Measurements from ENCODE around the gene ULK2.
"Not testable (repeated sequence)": the region's sequence is repeated elsewhere in the genome, so short reads cannot be mapped to it uniquely, and the experiment has no call there.

Gene ULK2

DNA sequence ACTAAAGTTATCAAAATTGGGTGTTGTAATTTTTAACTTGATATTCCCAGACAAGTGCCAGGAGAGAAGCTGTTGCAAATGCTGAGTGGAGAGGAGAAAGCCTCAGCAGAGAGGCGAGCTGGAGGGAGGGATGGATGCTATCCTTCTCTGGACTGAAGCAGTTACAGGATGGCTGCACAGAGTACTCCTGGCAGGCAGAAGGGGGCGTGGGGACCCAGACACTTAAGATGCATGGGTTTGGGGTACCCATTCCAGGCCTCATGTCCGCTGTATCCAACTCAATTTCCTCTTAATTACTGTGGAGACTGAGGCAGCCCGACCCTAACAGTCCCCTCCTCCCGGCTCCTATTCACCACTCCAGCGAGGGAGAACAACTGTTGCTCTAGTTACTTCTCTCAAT lies 94.2 kb downstream of the ULK2 start:
- peaks cover 17% of the 10 kb centered on the region for H3K4me1 Mint-ChIP-seq
- DNase-seq (ENCODE audit: low spot score in 2 of 2): no peak
- H3K27ac Mint-ChIP-seq (ENCODE audit: low read depth): no peak overlapping the region
- no peaks in the 10 kb centered on the region for H3K9me3 Mint-ChIP-seq
- no peaks in the 10 kb centered on the region for H3K27me3 Mint-ChIP-seq
- no peak overlapping the region for H3K4me3 Mint-ChIP-seq
- H3K36me3 Mint-ChIP-seq (ENCODE audit: insufficient read depth): peaks cover 5% of the 10 kb centered on the region
- ATAC-seq (replicated peaks; ENCODE audit: extremely low read depth, poor library complexity, severe bottlenecking): no peak

DNA sequence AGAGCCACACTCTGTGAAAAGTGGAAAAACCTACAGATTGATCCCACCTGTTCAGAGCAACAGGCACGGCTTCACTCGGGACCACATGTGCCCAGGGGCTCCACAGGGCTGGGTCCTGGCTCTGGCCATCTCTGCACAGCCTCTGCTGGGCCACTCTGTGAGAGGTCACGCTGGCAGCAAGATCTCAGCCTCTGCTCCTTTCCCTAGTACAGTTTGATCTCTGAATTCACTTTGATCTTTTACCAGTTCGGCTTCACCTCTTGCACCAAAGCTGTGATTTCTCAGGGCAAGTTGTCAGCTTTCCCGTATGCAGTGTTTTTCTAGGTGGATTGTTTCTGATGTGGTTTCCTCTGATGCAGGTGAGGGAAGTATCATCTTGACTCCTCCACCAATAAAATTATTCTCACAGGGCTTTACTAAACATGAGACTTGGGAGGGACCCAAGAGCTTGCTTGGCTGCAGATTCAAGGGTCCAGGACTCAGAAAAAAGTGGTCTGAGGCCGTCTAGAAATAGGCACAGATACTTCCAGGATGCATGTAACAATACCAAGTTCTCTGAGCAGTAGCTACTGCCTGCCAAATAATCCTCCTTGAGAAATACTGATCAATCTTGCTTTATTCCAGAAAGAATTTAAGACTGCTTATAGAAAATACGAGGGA lies 95.6 kb downstream of the ULK2 start:
- H3K27me3 Mint-ChIP-seq: no peaks in the 10 kb centered on the region
- peak; percentile 87 for ATAC-seq (replicated peaks; ENCODE audit: extremely low read depth, poor library complexity, severe bottlenecking)
- no peak for DNase-seq (ENCODE audit: low spot score in 2 of 2)
- peak overlapping the region; percentile 17 for H3K4me3 Mint-ChIP-seq
- peak overlapping the region; percentile 49 for H3K27ac Mint-ChIP-seq (ENCODE audit: low read depth)
- H3K4me1 Mint-ChIP-seq: peaks cover 17% of the 10 kb centered on the region
- no peaks in the 10 kb centered on the region for H3K9me3 Mint-ChIP-seq
- peaks cover 5% of the 10 kb centered on the region for H3K36me3 Mint-ChIP-seq (ENCODE audit: insufficient read depth)

- H3K4me3 Mint-ChIP-seq: peak overlapping the region; percentile 17
- no peaks in the 10 kb centered on the region for H3K27me3 Mint-ChIP-seq
- H3K4me1 Mint-ChIP-seq: peaks cover 17% of the 10 kb centered on the region
- no peaks in the 10 kb centered on the region for H3K9me3 Mint-ChIP-seq
- no peak for ATAC-seq (replicated peaks; ENCODE audit: extremely low read depth, poor library complexity, severe bottlenecking)
- DNase-seq (ENCODE audit: low spot score in 2 of 2): no peak
- peaks cover 5% of the 10 kb centered on the region for H3K36me3 Mint-ChIP-seq (ENCODE audit: insufficient read depth)
- H3K27ac Mint-ChIP-seq (ENCODE audit: low read depth): no peak overlapping the region
Measured at GRCh38 chr17:19770985-19771735, 96.6 kb downstream of the ULK2 start.

GRCh38 chr17:19769946-19770652 lies 97.6 kb downstream of the ULK2 start:
- no peak overlapping the region for H3K4me3 Mint-ChIP-seq
- H3K27ac Mint-ChIP-seq (ENCODE audit: low read depth): no peak overlapping the region
- H3K9me3 Mint-ChIP-seq: no peaks in the 10 kb centered on the region
- DNase-seq (ENCODE audit: low spot score in 2 of 2): no peak
- H3K27me3 Mint-ChIP-seq: no peaks in the 10 kb centered on the region
- peaks cover 5% of the 10 kb centered on the region for H3K36me3 Mint-ChIP-seq (ENCODE audit: insufficient read depth)
- no peak for ATAC-seq (replicated peaks; ENCODE audit: extremely low read depth, poor library complexity, severe bottlenecking)
- peaks cover 17% of the 10 kb centered on the region for H3K4me1 Mint-ChIP-seq

DNA sequence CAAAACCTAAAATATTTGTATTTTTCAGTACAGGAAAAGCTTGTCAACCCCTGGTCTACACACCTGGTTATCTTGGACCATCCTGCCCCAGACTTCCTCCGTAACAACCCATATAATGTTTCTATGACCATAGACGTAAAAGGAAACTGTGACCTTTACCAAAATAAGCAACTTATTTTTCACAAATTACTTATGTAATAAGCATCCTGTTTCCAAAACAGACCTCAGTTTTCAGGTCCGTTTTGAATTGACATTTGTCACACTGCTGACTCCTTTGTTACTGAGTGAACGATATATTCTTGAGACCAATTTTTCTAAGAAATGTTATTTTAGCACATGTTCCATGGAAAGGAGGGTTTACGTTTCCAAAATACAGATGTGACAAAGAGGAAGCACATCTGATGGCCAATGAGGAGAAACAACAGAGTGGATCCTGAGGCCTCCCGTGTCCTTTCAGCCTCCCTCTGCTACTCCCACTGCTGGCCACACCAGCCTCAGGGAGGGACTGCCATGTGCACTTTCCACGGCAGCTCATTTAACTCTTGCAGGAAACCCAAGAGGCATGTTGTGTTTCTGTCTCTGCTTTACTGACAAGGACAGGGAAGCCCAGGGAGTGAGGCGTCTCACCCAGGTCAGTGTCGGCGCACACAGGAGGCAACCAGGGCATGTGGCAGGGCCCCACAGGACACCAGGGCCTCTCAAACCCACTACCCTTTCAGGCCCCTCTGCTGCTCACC lies 99.5 kb downstream of the ULK2 start:
- Mint-ChIP-seq H3K27ac (ENCODE audit: low read depth) (no peak overlapping the region), H3K27me3 (peaks cover 5% of the 10 kb centered on the region), H3K9me3 (no peaks in the 10 kb centered on the region), H3K4me1 (peaks cover 17% of the 10 kb centered on the region), H3K36me3 (ENCODE audit: insufficient read depth) (peaks cover 2% of the 10 kb centered on the region), H3K4me3 (no peak overlapping the region)
- ATAC-seq (replicated peaks; ENCODE audit: extremely low read depth, poor library complexity, severe bottlenecking) (no peak), DNase-seq (ENCODE audit: low spot score in 2 of 2) (no peak)

DNA sequence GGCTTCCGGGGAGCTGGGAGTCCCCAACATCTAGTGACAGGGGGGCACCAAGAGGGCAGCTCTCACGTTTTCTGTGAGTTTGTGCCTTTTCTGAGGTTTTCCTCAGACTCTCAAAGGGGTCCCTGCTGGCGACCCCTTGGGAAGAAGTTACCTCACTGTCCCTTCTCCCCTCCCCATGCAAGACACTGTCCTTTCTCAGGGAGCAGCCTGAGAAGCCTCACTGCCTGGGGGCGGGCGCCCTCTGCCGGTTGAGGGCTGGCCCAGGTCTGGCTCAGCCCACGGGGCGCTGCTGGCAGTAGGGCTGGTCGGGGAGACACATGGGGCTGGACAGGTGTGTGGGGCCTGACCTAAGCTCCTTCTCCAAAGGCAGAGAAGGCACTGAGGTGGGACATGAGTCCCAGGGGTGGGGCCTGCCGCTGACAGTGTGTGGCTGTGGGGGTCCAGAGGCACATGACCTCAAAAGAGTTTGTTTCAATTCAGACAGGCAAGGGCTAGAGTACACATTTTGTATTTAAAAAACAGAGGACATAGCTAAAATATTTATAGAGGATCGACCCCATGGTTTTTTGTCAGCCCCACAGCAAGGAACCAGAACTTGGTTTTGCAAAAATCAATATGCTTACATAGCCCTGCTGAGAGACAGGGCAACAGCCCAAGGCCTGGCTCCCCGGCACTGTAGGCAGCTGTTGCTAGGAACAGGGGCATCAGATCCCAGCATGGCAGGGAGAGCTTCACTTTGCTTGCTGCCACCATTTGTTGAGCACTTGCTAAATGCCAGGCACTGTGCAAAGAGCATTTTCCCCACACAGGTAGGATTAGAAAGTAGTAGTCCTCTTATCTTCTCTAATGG lies 101.1 kb downstream of the ULK2 start:
- no peak overlapping the region for H3K27ac Mint-ChIP-seq (ENCODE audit: low read depth)

GRCh38 chr17:19766016-19766415 lies 101.7 kb downstream of the ULK2 start:
- H3K4me1 Mint-ChIP-seq: peaks cover 8% of the 10 kb centered on the region

More for the DNA sequence above, 101.1 kb downstream of the ULK2 start:
- no peaks in the 10 kb centered on the region for H3K9me3 Mint-ChIP-seq
- H3K4me3 Mint-ChIP-seq: no peak overlapping the region
- H3K36me3 Mint-ChIP-seq (ENCODE audit: insufficient read depth): no peaks in the 10 kb centered on the region
- H3K27me3 Mint-ChIP-seq: peaks cover 9% of the 10 kb centered on the region
- DNase-seq (ENCODE audit: low spot score in 2 of 2): peak; percentile 47 to 65
- H3K4me1 Mint-ChIP-seq: peaks cover 15% of the 10 kb centered on the region
- ATAC-seq (replicated peaks; ENCODE audit: extremely low read depth, poor library complexity, severe bottlenecking): peak; percentile 87

DNA sequence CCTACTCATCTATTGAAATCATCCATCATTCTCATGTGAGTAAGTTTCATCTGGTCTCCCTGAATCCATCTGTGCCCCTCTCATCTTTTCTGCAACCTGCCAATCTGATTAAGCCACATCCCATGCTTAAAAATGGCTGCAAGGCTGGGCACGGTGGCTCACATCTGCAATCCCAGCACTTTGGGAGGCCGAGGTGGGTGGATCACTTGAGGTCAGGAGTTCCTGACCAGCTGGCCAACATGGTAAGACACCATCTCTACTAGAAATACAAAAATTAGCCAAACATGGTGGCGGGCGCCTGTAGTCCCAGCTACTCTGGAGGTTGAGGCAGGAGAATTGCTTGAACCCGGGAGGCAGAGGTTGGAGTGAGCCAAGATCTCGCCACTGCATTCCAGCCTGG lies 103.7 kb downstream of the ULK2 start:
- peaks cover 25% of the 10 kb centered on the region for H3K27me3 Mint-ChIP-seq
- H3K27ac Mint-ChIP-seq (ENCODE audit: low read depth); H3K4me1 Mint-ChIP-seq; ATAC-seq (replicated peaks; ENCODE audit: extremely low read depth, poor library complexity, severe bottlenecking); H3K4me3 Mint-ChIP-seq; H3K36me3 Mint-ChIP-seq (ENCODE audit: insufficient read depth); DNase-seq (ENCODE audit: low spot score in 2 of 2); H3K9me3 Mint-ChIP-seq: not testable (repeated sequence)

More at GRCh38 chr17:19766016-19766415, 101.7 kb downstream of the ULK2 start:
- DNase-seq (ENCODE audit: low spot score in 2 of 2) (no peak), ATAC-seq (replicated peaks; ENCODE audit: extremely low read depth, poor library complexity, severe bottlenecking) (no peak)
- no peaks in the 10 kb centered on the region for H3K9me3 Mint-ChIP-seq
- no peaks in the 10 kb centered on the region for H3K36me3 Mint-ChIP-seq (ENCODE audit: insufficient read depth)
- peaks cover 9% of the 10 kb centered on the region for H3K27me3 Mint-ChIP-seq
- no peak overlapping the region for H3K4me3 Mint-ChIP-seq
- H3K27ac Mint-ChIP-seq (ENCODE audit: low read depth): no peak overlapping the region

DNA sequence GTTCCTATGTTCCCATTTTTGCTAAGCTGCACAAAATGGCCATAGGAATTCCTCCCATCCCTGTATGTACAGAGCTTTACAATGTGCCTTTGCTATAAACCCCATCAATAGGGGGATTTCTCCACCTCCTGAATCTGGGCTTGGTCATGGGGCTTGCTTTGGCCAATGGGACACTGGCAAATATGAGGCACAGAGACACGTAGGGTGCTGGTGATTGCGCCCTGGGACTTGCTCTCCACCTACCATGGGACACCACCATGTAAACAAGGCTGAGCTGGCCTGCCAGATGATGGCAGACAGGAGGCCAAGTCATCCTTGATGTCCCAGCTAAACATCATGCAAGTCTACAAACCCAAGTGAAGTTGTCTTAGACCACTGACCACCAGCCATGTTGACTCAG lies 104.3 kb downstream of the ULK2 start:
- no peak overlapping the region for H3K27ac Mint-ChIP-seq (ENCODE audit: low read depth)
- DNase-seq (ENCODE audit: low spot score in 2 of 2) (no peak), ATAC-seq (replicated peaks; ENCODE audit: extremely low read depth, poor library complexity, severe bottlenecking) (no peak)
- H3K27me3 Mint-ChIP-seq: peaks cover 30% of the 10 kb centered on the region
- H3K36me3 Mint-ChIP-seq (ENCODE audit: insufficient read depth): no peaks in the 10 kb centered on the region
- no peak overlapping the region for H3K4me3 Mint-ChIP-seq
- no peaks in the 10 kb centered on the region for H3K9me3 Mint-ChIP-seq
- H3K4me1 Mint-ChIP-seq: peaks cover 7% of the 10 kb centered on the region

GRCh38 chr17:19762515-19762961 lies 105.2 kb downstream of the ULK2 start:
- Mint-ChIP-seq H3K9me3 (no peaks in the 10 kb centered on the region), H3K36me3 (ENCODE audit: insufficient read depth) (no peaks in the 10 kb centered on the region), H3K27me3 (peaks cover 39% of the 10 kb centered on the region), H3K27ac (ENCODE audit: low read depth) (no peak overlapping the region), H3K4me3 (no peak overlapping the region), H3K4me1 (peaks cover 7% of the 10 kb centered on the region)
- DNase-seq (ENCODE audit: low spot score in 2 of 2): peak; percentile 33 to 56
- no peak for ATAC-seq (replicated peaks; ENCODE audit: extremely low read depth, poor library complexity, severe bottlenecking)

DNA sequence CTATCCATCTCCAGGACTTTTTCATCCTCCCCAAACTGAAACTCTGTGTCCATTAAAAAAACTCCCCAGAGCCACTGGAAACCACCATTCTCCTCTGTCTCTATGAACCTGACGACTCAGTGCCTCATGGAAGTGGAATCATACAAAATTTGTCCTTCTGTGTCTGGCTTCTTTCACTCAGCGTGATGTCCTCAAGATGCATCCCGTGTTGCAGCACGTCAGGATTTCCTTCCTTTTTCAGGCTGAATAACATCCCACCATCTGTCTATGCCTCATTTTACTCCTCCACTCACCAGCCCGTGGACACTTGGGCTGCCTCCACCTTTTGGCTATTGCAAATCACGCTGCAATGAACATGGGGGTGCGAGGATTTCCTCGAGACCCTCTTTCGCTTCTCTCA lies 107.0 kb downstream of the ULK2 start:
- Mint-ChIP-seq H3K36me3 (ENCODE audit: insufficient read depth) (no peaks in the 10 kb centered on the region), H3K4me1 (peaks cover 7% of the 10 kb centered on the region), H3K9me3 (no peaks in the 10 kb centered on the region), H3K27ac (ENCODE audit: low read depth) (no peak overlapping the region), H3K4me3 (no peak overlapping the region), H3K27me3 (peaks cover 56% of the 10 kb centered on the region)
- ATAC-seq (replicated peaks; ENCODE audit: extremely low read depth, poor library complexity, severe bottlenecking) (no peak), DNase-seq (ENCODE audit: low spot score in 2 of 2) (no peak)

Data from central memory CD8-positive, alpha-beta T cell (primary cell).